SJCRH30 (cell line): ENCODE results near the gene DIO3. TPM values are rescaled to one million over a fixed set of nuclear protein-coding genes. Genes with fewer than 3 reads are reported as not detected.

ENCODE experiments used
- DNase-seq, 2 experiments: peaks; one replicate each; pipeline ENCODE4 v3.0.0-alpha.2; 2015 to 2020
- H3K27ac ChIP-seq: fragments of 250-450 bp; sonication (Bioruptor Pico); 2 replicates; pipeline ENCODE4 v1.5.1; 2020; ENCODE audit warnings: mild to moderate bottlenecking, moderate library complexity
- H3K27me3 ChIP-seq: fragments of 250-450 bp; sonication (Bioruptor Pico); 2 replicates; pipeline ENCODE4 v1.5.1; 2020; ENCODE audit warnings: mild to moderate bottlenecking, moderate library complexity
- H3K36me3 ChIP-seq: fragments of 250-450 bp; sonication (Bioruptor Pico); 2 replicates; pipeline ENCODE4 v1.5.1; 2020; ENCODE audit warnings: mild to moderate bottlenecking, moderate library complexity
- H3K4me1 ChIP-seq: fragments of 250-450 bp; sonication (Bioruptor Pico); 2 replicates; pipeline ENCODE4 v1.5.1; 2020; ENCODE audit warnings: mild to moderate bottlenecking, moderate library complexity
- H3K4me3 ChIP-seq: fragments of 250-450 bp; sonication (Bioruptor Pico); 2 replicates; pipeline ENCODE4 v1.5.1; 2020; ENCODE audit warnings: mild to moderate bottlenecking, moderate library complexity
- H3K9me3 ChIP-seq: fragments of 250-450 bp; sonication (Bioruptor Pico); replicated peaks from 2 replicates; pipeline ENCODE4 v1.5.1; 2020; ENCODE audit warnings: mild to moderate bottlenecking, moderate library complexity
- total RNA-seq: library from RNA; depleted of rRNA; stranded (reverse); fragments of >200 nt; shearing (Covaris generic); gene quantifications from 2 replicates; pipeline ENCODE4 v1.2.3, GENCODE V29; 2014

The DIO3 gene
- total RNA-seq, 1 experiment from 2014 or later: not detected

GRCh38 chr14:101588990-101589389, 27.7 kb downstream of the DIO3 start:
- Histone ChIP-seq H3K4me1 (no peaks in the 10 kb centered on the region; the same call in 1 of the 2 replicates), H3K36me3 (no peaks in the 10 kb centered on the region), H3K27me3 (no peaks in the 10 kb centered on the region), H3K27ac (no peak overlapping the region), H3K9me3 (no peaks in the 10 kb centered on the region; the same call in 1 of the 2 replicates), H3K4me3 (no peak overlapping the region)
- DNase-seq: no peak

GRCh38 chr14:101589486-101590015, 28.3 kb downstream of the DIO3 start:
- no peaks in the 10 kb centered on the region for H3K36me3 ChIP-seq
- DNase-seq: no peak
- no peak overlapping the region for H3K4me3 ChIP-seq
- no peaks in the 10 kb centered on the region; the same call in 1 of the 2 replicates for H3K9me3 ChIP-seq
- H3K4me1 ChIP-seq: no peaks in the 10 kb centered on the region; the same call in 1 of the 2 replicates
- no peaks in the 10 kb centered on the region for H3K27me3 ChIP-seq
- no peak overlapping the region for H3K27ac ChIP-seq

GRCh38 chr14:101590062-101590461, 28.8 kb downstream of the DIO3 start:
- H3K9me3 ChIP-seq: no peaks in the 10 kb centered on the region; the same call in 1 of the 2 replicates
- H3K4me3 ChIP-seq: no peak overlapping the region
- H3K27me3 ChIP-seq: no peaks in the 10 kb centered on the region
- no peak overlapping the region for H3K27ac ChIP-seq
- DNase-seq: no peak
- no peaks in the 10 kb centered on the region for H3K4me1 ChIP-seq
- no peaks in the 10 kb centered on the region for H3K36me3 ChIP-seq

- H3K36me3 ChIP-seq: no peaks in the 10 kb centered on the region
- H3K27me3 ChIP-seq: no peaks in the 10 kb centered on the region
- H3K27ac ChIP-seq: no peak overlapping the region
- DNase-seq: no peak
- no peak overlapping the region for H3K4me3 ChIP-seq
- H3K9me3 ChIP-seq: no peaks in the 10 kb centered on the region; the same call in 1 of the 2 replicates
- H3K4me1 ChIP-seq: no peaks in the 10 kb centered on the region
These were observed 29.3 kb downstream of the DIO3 start for GRCh38 chr14:101590616-101591015.

- Histone ChIP-seq H3K9me3 (no peaks in the 10 kb centered on the region; the same call in 1 of the 2 replicates), H3K4me3 (no peak overlapping the region)
- no peak for DNase-seq
These were observed 29.8 kb downstream of the DIO3 start for GRCh38 chr14:101591121-101591520.

GRCh38 chr14:101591582-101591981, 30.3 kb downstream of the DIO3 start:
- DNase-seq: no peak
- no peaks in the 10 kb centered on the region for H3K4me1 ChIP-seq

More at GRCh38 chr14:101591121-101591520, 29.8 kb downstream of the DIO3 start:
- H3K27me3 ChIP-seq: no peaks in the 10 kb centered on the region
- H3K27ac ChIP-seq: no peak overlapping the region
- no peaks in the 10 kb centered on the region for H3K4me1 ChIP-seq
- no peaks in the 10 kb centered on the region for H3K36me3 ChIP-seq

GRCh38 chr14:101593411-101594238, 32.3 kb downstream of the DIO3 start:
- no peaks in the 10 kb centered on the region for H3K27me3 ChIP-seq
- no peak overlapping the region for H3K4me3 ChIP-seq
- no peaks in the 10 kb centered on the region for H3K36me3 ChIP-seq
- no peaks in the 10 kb centered on the region for H3K4me1 ChIP-seq
- no peaks in the 10 kb centered on the region; the same call in 1 of the 2 replicates for H3K9me3 ChIP-seq
- no peak overlapping the region for H3K27ac ChIP-seq
- no peak for DNase-seq

More at GRCh38 chr14:101591582-101591981, 30.3 kb downstream of the DIO3 start:
- Histone ChIP-seq H3K9me3 (no peaks in the 10 kb centered on the region; the same call in 1 of the 2 replicates), H3K27ac (no peak overlapping the region), H3K27me3 (no peaks in the 10 kb centered on the region), H3K36me3 (no peaks in the 10 kb centered on the region), H3K4me3 (no peak overlapping the region)

- DNase-seq: no peak
- H3K27me3 ChIP-seq: no peaks in the 10 kb centered on the region
- no peak overlapping the region for H3K4me3 ChIP-seq
- no peaks in the 10 kb centered on the region for H3K36me3 ChIP-seq
- H3K4me1 ChIP-seq: no peaks in the 10 kb centered on the region
- H3K27ac ChIP-seq: no peak overlapping the region
- H3K9me3 ChIP-seq: no peaks in the 10 kb centered on the region; the same call in 1 of the 2 replicates
These were observed 33.3 kb downstream of the DIO3 start for GRCh38 chr14:101594511-101595148.

GRCh38 chr14:101595349-101595748, 34.1 kb downstream of the DIO3 start:
- Histone ChIP-seq H3K9me3 (no peaks in the 10 kb centered on the region; the same call in 1 of the 2 replicates), H3K4me1 (no peaks in the 10 kb centered on the region), H3K27ac (no peak overlapping the region), H3K4me3 (no peak overlapping the region), H3K27me3 (no peaks in the 10 kb centered on the region), H3K36me3 (no peaks in the 10 kb centered on the region)
- DNase-seq: no peak

GRCh38 chr14:101595887-101596721, 34.8 kb downstream of the DIO3 start:
- Histone ChIP-seq H3K4me1 (no peaks in the 10 kb centered on the region), H3K36me3 (no peaks in the 10 kb centered on the region), H3K27me3 (no peaks in the 10 kb centered on the region), H3K4me3 (no peak overlapping the region), H3K9me3 (no peaks in the 10 kb centered on the region; the same call in 1 of the 2 replicates), H3K27ac (no peak overlapping the region)
- no peak for DNase-seq

- Histone ChIP-seq H3K4me3 (no peak overlapping the region), H3K27me3 (no peaks in the 10 kb centered on the region), H3K4me1 (no peaks in the 10 kb centered on the region), H3K36me3 (no peaks in the 10 kb centered on the region), H3K9me3 (no peaks in the 10 kb centered on the region; the same call in 1 of the 2 replicates), H3K27ac (no peak overlapping the region)
- no peak for DNase-seq
These were observed 35.4 kb downstream of the DIO3 start for GRCh38 chr14:101596742-101597141.

- Histone ChIP-seq H3K27ac (no peak overlapping the region), H3K4me1 (no peaks in the 10 kb centered on the region), H3K27me3 (no peaks in the 10 kb centered on the region), H3K36me3 (no peaks in the 10 kb centered on the region), H3K4me3 (no peak overlapping the region), H3K9me3 (no peaks in the 10 kb centered on the region; the same call in 1 of the 2 replicates)
- DNase-seq: no peak
These were observed 36.9 kb downstream of the DIO3 start for GRCh38 chr14:101598159-101598558.

GRCh38 chr14:101598571-101599233, 37.4 kb downstream of the DIO3 start:
- Histone ChIP-seq H3K9me3 (no peaks in the 10 kb centered on the region), H3K27ac (no peak overlapping the region), H3K4me1 (no peaks in the 10 kb centered on the region), H3K27me3 (no peaks in the 10 kb centered on the region), H3K4me3 (no peak overlapping the region), H3K36me3 (no peaks in the 10 kb centered on the region)
- no peak for DNase-seq
